ENCODE data around the gene FRMPD4.

The FRMPD4 gene

DNA sequence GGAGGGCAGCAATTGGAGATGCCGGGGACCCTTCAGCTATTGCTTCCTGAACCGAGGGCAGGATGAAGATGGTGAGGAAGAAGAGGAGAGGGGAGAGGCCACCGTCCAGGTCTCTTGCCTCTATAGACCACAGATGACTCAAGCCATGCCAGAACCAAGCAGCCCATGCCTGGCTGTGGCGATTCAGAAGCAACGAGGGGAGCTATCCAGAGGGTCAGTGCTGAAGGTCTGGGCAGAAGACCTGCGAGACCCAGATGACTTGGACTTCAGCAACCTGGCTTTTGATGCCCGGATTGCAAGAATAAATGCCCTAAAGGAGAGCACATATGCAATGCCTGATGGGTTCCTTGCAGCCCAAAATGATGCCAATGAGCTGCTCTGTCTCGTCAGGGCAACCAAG, 582.8 kb downstream of the FRMPD4 start:
- DNase-seq (ENCODE audit: low spot score): peak; percentile 3

GRCh38 chrX:12722314-12722713, 584.0 kb downstream of the FRMPD4 start:
- no peak for FAIRE-seq
- DNase-seq (ENCODE audit: low spot score): no peak

More for the DNA sequence above, 582.8 kb downstream of the FRMPD4 start:
- FAIRE-seq: no peak

- DNase-seq (ENCODE audit: low spot score) (no peak), FAIRE-seq (no peak)
These were observed 603.1 kb downstream of the FRMPD4 start for GRCh38 chrX:12741416-12741815.

GRCh38 chrX:12747433-12747832, 609.2 kb downstream of the FRMPD4 start:
- DNase-seq (ENCODE audit: low spot score): no peak

DNA sequence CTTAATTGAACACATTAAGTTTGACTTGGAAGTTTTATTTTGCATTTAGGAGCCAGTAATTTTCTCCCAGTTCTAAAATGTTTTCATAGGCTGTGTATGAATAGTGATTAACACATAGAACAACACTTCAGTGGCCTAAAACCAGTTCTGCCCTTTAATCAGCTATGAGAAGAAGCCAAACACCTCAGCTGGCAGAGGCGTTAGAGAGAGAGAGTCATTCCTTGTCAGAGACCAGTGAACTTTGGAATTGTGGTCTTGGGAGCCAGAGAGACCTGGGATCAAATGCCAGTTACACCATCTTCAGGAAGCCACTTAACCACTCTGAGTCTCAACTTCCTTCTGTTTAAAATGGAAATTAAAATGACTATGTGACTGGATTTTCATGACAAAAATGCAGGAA, 613.6 kb downstream of the FRMPD4 start:
- FAIRE-seq: no peak
- no peak for DNase-seq (ENCODE audit: low spot score)

More at GRCh38 chrX:12747433-12747832, 609.2 kb downstream of the FRMPD4 start:
- no peak for FAIRE-seq

GRCh38 chrX:12753366-12753765, 615.1 kb downstream of the FRMPD4 start:
- no peak for FAIRE-seq

GRCh38 chrX:12758291-12758690, 620.0 kb downstream of the FRMPD4 start:
- peak; percentile 2 for DNase-seq (ENCODE audit: low spot score)
- no peak for FAIRE-seq

More at GRCh38 chrX:12753366-12753765, 615.1 kb downstream of the FRMPD4 start:
- no peak for DNase-seq (ENCODE audit: low spot score)

- DNase-seq (ENCODE audit: low spot score) (no peak), FAIRE-seq (no peak)
These were observed 629.6 kb downstream of the FRMPD4 start for GRCh38 chrX:12767856-12768255.

DNA sequence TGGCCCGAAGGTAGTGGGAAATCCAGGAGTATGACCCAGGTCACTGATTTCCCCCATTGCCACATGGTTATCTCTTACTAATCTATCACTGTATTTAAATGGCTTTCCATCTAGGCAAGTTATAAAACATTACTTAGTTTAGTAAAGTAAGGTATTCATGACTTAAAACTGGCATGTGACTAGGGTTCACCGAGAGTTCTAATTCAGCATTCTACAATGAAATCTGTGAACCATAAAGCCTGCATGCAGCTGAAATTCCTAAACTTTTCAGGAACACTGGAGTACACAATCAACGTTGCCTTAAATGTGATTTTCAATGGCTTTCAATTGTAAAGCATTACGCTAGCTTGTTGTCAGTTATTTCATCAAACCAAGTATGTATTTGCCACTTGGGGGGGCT, 630.2 kb downstream of the FRMPD4 start:
- FAIRE-seq: no peak
- DNase-seq (ENCODE audit: low spot score): no peak

DNA sequence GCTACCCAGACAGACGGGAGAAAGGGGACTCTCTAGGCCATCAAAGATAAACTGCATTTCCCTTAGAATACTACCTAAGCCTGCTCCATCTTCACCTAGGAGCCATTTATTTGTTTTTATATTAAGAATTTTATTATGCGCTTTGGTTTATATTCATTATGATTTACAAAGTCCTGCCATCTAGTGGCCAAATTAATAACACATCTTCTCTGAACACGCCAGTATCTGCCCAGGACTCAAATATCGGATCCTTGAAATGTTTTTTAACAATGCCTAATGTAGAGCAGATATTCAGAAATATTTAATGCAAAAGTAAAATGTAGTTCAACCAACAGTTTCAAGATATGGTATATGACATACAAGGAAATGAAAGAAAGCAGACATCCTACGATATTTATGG, 632.2 kb downstream of the FRMPD4 start:
- FAIRE-seq (no peak), DNase-seq (ENCODE audit: low spot score) (peak; percentile 2)

GRCh38 chrX:12771445-12772069, 633.3 kb downstream of the FRMPD4 start:
- no peak for FAIRE-seq

More at GRCh38 chrX:12771445-12772069, 633.3 kb downstream of the FRMPD4 start:
- DNase-seq (ENCODE audit: low spot score): peak; percentile 4

Data from urothelium cell line (cell line).